Adipose tissue (tissue), 3 donors: ENCODE measurements around the gene ATP6V1B1. TPM values are rescaled to one million over a fixed set of nuclear protein-coding genes. Genes with fewer than 3 reads are reported as not detected.

ENCODE experiments used
- H3K27ac ChIP-seq: one replicate; pipeline ENCODE4 v1.5.1; 2013; ENCODE audit warnings: low read depth, low read length
- WGBS, 3 donors: extraction: QIAGEN DNeasy Blood & Tissue Kit; methylation state at CpG; one replicate each; pipeline ENCODE4 v1.1.7; 2013; 5-methylcytosine and 5-hydroxymethylcytosine counted together
- polyA plus RNA-seq, 3 donors: library from polyadenylated mRNA; stranded (reverse); fragments of 200-250 nt; gene quantifications; one replicate each; pipeline ENCODE4 v1.2.3, GENCODE V29; 2013
- donor health status: healthy with polysubstance abuse.
- donor health status: Bipolar disorder and iron deficiency.
- donor health status: healthy.

Gene ATP6V1B1
- polyA plus RNA-seq, 3 donors: 1.2 to 4.2 (median 1.9) TPM

- no peak overlapping the region for H3K27ac ChIP-seq
- 16 to 51% (median 18%) methylated on average over 16 of the region's 16 CpGs for WGBS, 3 donors
Observed at GRCh38 chr2:70898363-70899240, 37.1 kb upstream of the ATP6V1B1 start.

GRCh38 chr2:70901227-70902066 lies 34.3 kb upstream of the ATP6V1B1 start:
- WGBS, 3 donors: 5 to 18% (median 6%) methylated on average over 62 to 79 of the region's 79 CpGs
- H3K27ac ChIP-seq: no peak overlapping the region

GRCh38 chr2:70902067-70902442 lies 33.6 kb upstream of the ATP6V1B1 start:
- H3K27ac ChIP-seq: no peak overlapping the region
- WGBS, 3 donors: 46 to 76% (median 72%) methylated on average over 5 of the region's 5 CpGs

GRCh38 chr2:70902579-70902978 lies 33.1 kb upstream of the ATP6V1B1 start:
- WGBS, 3 donors: 87 to 92% (median 88%) methylated on average over 2 of the region's 2 CpGs
- H3K27ac ChIP-seq: no peak overlapping the region

- H3K27ac ChIP-seq: no peak overlapping the region
Observed at GRCh38 chr2:70903171-70903570, 32.5 kb upstream of the ATP6V1B1 start.

- WGBS, 3 donors: 42 to 68% (median 57%) methylated on average over 25 of the region's 25 CpGs
- no peak overlapping the region for H3K27ac ChIP-seq
Observed at GRCh38 chr2:70903641-70904340, 31.9 kb upstream of the ATP6V1B1 start.

- no peak overlapping the region for H3K27ac ChIP-seq
- WGBS, 3 donors: 24 to 56% (median 37%) methylated on average over 53 to 56 of the region's 56 CpGs
Observed at GRCh38 chr2:70904371-70905216, 31.1 kb upstream of the ATP6V1B1 start.

GRCh38 chr2:70905443-70906421 lies 30.0 kb upstream of the ATP6V1B1 start:
- 41 to 71% (median 48%) methylated on average over 18 of the region's 18 CpGs for WGBS, 3 donors
- H3K27ac ChIP-seq: no peak overlapping the region

- no peak overlapping the region for H3K27ac ChIP-seq
- WGBS, 3 donors: 23 to 57% (median 36%) methylated on average over 16 of the region's 16 CpGs
Observed at GRCh38 chr2:70906439-70907005, 29.2 kb upstream of the ATP6V1B1 start.

GRCh38 chr2:70907130-70908057 lies 28.3 kb upstream of the ATP6V1B1 start:
- 9 to 37% (median 14%) methylated on average over 40 of the region's 40 CpGs for WGBS, 3 donors
- no peak overlapping the region for H3K27ac ChIP-seq

- H3K27ac ChIP-seq: no peak overlapping the region
Observed at GRCh38 chr2:70916291-70916690, 19.4 kb upstream of the ATP6V1B1 start.

GRCh38 chr2:70918016-70918415 lies 17.7 kb upstream of the ATP6V1B1 start:
- no peak overlapping the region for H3K27ac ChIP-seq
- 69 to 73% (median 71%) methylated on average over 2 of the region's 2 CpGs for whole genome bisulfite sequencing, 3 donors

GRCh38 chr2:70919672-70920366 lies 15.9 kb upstream of the ATP6V1B1 start:
- no peak overlapping the region for H3K27ac ChIP-seq
- WGBS, 3 donors: 30 to 31% (median 30%) methylated on average over 16 of the region's 16 CpGs

GRCh38 chr2:70920367-70920715 lies 15.4 kb upstream of the ATP6V1B1 start:
- WGBS, 3 donors: 89 to 95% (median 90%) methylated on average over 3 of the region's 3 CpGs

GRCh38 chr2:70921031-70921430 lies 14.7 kb upstream of the ATP6V1B1 start:
- no peak overlapping the region for H3K27ac ChIP-seq

More at GRCh38 chr2:70920367-70920715, 15.4 kb upstream of the ATP6V1B1 start:
- H3K27ac ChIP-seq: no peak overlapping the region

More at GRCh38 chr2:70921031-70921430, 14.7 kb upstream of the ATP6V1B1 start:
- whole genome bisulfite sequencing, 3 donors: 95 to 98% (median 98%) methylated on average over 12 of the region's 12 CpGs
